IPS-18c (cell line): ENCODE results near the gene NELL1.

Experiments used
- H3K4me3 ChIP-seq: 2 replicates; pipeline ENCODE4 v1.7.0; 2013; ENCODE audit warnings: low read depth, mild to moderate bottlenecking, low read length, moderate library complexity; ENCODE audit not compliant: insufficient read depth
- H3K9me3 ChIP-seq: one replicate; pipeline ENCODE4 v1.6.1; 2013; ENCODE audit warnings: mild to moderate bottlenecking, low read length, moderate library complexity; ENCODE audit not compliant: control insufficient read depth, insufficient read depth

Gene NELL1

GRCh38 chr11:20964985-20965384, 295.6 kb downstream of the NELL1 start:
- H3K9me3 ChIP-seq, result no peaks in the 10 kb centered on the region
- H3K4me3 ChIP-seq, result no peak overlapping the region

GRCh38 chr11:20966489-20966888, 297.1 kb downstream of the NELL1 start:
- no peaks in the 10 kb centered on the region for H3K9me3 ChIP-seq
- no peak overlapping the region for H3K4me3 ChIP-seq

- Histone ChIP-seq H3K4me3 (no peak overlapping the region), H3K9me3 (no peaks in the 10 kb centered on the region)
These were observed 304.7 kb downstream of the NELL1 start for GRCh38 chr11:20973940-20974559.

- Histone ChIP-seq H3K9me3 (no peaks in the 10 kb centered on the region), H3K4me3 (no peak overlapping the region)
These were observed 311.4 kb downstream of the NELL1 start for GRCh38 chr11:20980736-20981135.

- Histone ChIP-seq H3K4me3 (no peak overlapping the region), H3K9me3 (peaks cover 2% of the 10 kb centered on the region)
These were observed 321.1 kb downstream of the NELL1 start for GRCh38 chr11:20990447-20990846.

GRCh38 chr11:20991471-20991870, 322.1 kb downstream of the NELL1 start:
- Histone ChIP-seq H3K9me3 (peaks cover 2% of the 10 kb centered on the region), H3K4me3 (no peak overlapping the region)

GRCh38 chr11:21007297-21007696, 337.9 kb downstream of the NELL1 start:
- no peaks in the 10 kb centered on the region for H3K9me3 ChIP-seq
- H3K4me3 ChIP-seq, result no peak overlapping the region

GRCh38 chr11:21018248-21018647, 348.9 kb downstream of the NELL1 start:
- Histone ChIP-seq H3K9me3 (no peaks in the 10 kb centered on the region), H3K4me3 (no peak overlapping the region)

- Histone ChIP-seq H3K4me3 (no peak overlapping the region), H3K9me3 (no peaks in the 10 kb centered on the region)
These were observed 357.3 kb downstream of the NELL1 start for GRCh38 chr11:21026685-21027084.

GRCh38 chr11:21037850-21038249, 368.5 kb downstream of the NELL1 start:
- Histone ChIP-seq H3K4me3 (no peak overlapping the region), H3K9me3 (no peaks in the 10 kb centered on the region)

- Histone ChIP-seq H3K4me3 (no peak overlapping the region), H3K9me3 (no peaks in the 10 kb centered on the region)
These were observed 369.4 kb downstream of the NELL1 start for GRCh38 chr11:21038801-21039200.

GRCh38 chr11:21040630-21041029, 371.2 kb downstream of the NELL1 start:
- Histone ChIP-seq H3K9me3 (no peaks in the 10 kb centered on the region), H3K4me3 (no peak overlapping the region)

GRCh38 chr11:21048626-21049025, 379.2 kb downstream of the NELL1 start:
- Histone ChIP-seq H3K4me3 (no peak overlapping the region), H3K9me3 (no peaks in the 10 kb centered on the region)

- H3K4me3 ChIP-seq, result no peak overlapping the region
- H3K9me3 ChIP-seq, result no peaks in the 10 kb centered on the region
These were observed 384.1 kb downstream of the NELL1 start for GRCh38 chr11:21053466-21053865.

- no peaks in the 10 kb centered on the region for H3K9me3 ChIP-seq
- no peak overlapping the region for H3K4me3 ChIP-seq
These were observed 387.3 kb downstream of the NELL1 start for GRCh38 chr11:21056644-21057043.

GRCh38 chr11:21059879-21060278, 390.5 kb downstream of the NELL1 start:
- Histone ChIP-seq H3K9me3 (no peaks in the 10 kb centered on the region), H3K4me3 (no peak overlapping the region)

GRCh38 chr11:21066030-21066429, 396.6 kb downstream of the NELL1 start:
- H3K4me3 ChIP-seq, result no peak overlapping the region
- H3K9me3 ChIP-seq, result no peaks in the 10 kb centered on the region

- H3K4me3 ChIP-seq, result no peak overlapping the region
- no peaks in the 10 kb centered on the region for H3K9me3 ChIP-seq
These were observed 399.5 kb downstream of the NELL1 start for GRCh38 chr11:21068886-21069285.

GRCh38 chr11:21069909-21070308, 400.5 kb downstream of the NELL1 start:
- no peak overlapping the region for H3K4me3 ChIP-seq

More at GRCh38 chr11:21069909-21070308, 400.5 kb downstream of the NELL1 start:
- no peaks in the 10 kb centered on the region for H3K9me3 ChIP-seq
